ENCODE data around the gene KIAA0825. TPM values are rescaled to one million over a fixed set of nuclear protein-coding genes. Genes with fewer than 3 reads are reported as not detected.
A peak's percentile ranks its signal among the peaks of the same experiment; 100 is the strongest.
"Not testable (repeated sequence)": the region's sequence is repeated elsewhere in the genome, so short reads cannot be mapped to it uniquely, and the experiment has no call there.

The KIAA0825 gene
- total RNA-seq, 1 donor from 2014 or later, result 0.92 TPM

GRCh38 chr5:94157704-94158539 is 460.5 kb downstream of the KIAA0825 start:
- no peak for TF ChIP-seq CTCF (conservative IDR thresholded peaks at IDR 0.05; ENCODE audit: low read depth, low read length)
- no peak for DNase-seq (ENCODE audit: low read depth)
- H3K4me3 ChIP-seq (ENCODE audit: low read depth, low read length), result no peak overlapping the region

GRCh38 chr5:94154672-94155071 is 463.7 kb downstream of the KIAA0825 start:
- no peak overlapping the region for H3K4me3 ChIP-seq (ENCODE audit: low read depth, low read length)
- TF ChIP-seq CTCF (conservative IDR thresholded peaks at IDR 0.05; ENCODE audit: low read depth, low read length), result no peak
- no peak for DNase-seq (ENCODE audit: low read depth)

GRCh38 chr5:94153736-94154450 is 464.5 kb downstream of the KIAA0825 start:
- peak; percentile 51 for DNase-seq (ENCODE audit: low read depth)
- no peak overlapping the region for H3K4me3 ChIP-seq (ENCODE audit: low read depth, low read length)
- TF ChIP-seq CTCF (conservative IDR thresholded peaks at IDR 0.05; ENCODE audit: low read depth, low read length), result no peak

- not testable (repeated sequence) for DNase-seq (ENCODE audit: low read depth); H3K4me3 ChIP-seq (ENCODE audit: low read depth, low read length)
These were observed 474.8 kb downstream of the KIAA0825 start for GRCh38 chr5:94143621-94144020.

- no peak overlapping the region for H3K4me3 ChIP-seq (ENCODE audit: low read depth, low read length)
- TF ChIP-seq CTCF (conservative IDR thresholded peaks at IDR 0.05; ENCODE audit: low read depth, low read length), result no peak
- DNase-seq (ENCODE audit: low read depth), result no peak
These were observed 478.1 kb downstream of the KIAA0825 start for GRCh38 chr5:94140300-94140699.

- DNase-seq (ENCODE audit: low read depth), result no peak
- no peak for TF ChIP-seq CTCF (conservative IDR thresholded peaks at IDR 0.05; ENCODE audit: low read depth, low read length)
- H3K4me3 ChIP-seq (ENCODE audit: low read depth, low read length), result no peak overlapping the region
These were observed 488.3 kb downstream of the KIAA0825 start for GRCh38 chr5:94130077-94130476.

- H3K4me3 ChIP-seq (ENCODE audit: low read depth, low read length), result no peak overlapping the region
- DNase-seq (ENCODE audit: low read depth), result no peak
- no peak for TF ChIP-seq CTCF (conservative IDR thresholded peaks at IDR 0.05; ENCODE audit: low read depth, low read length)
These were observed 493.3 kb downstream of the KIAA0825 start for GRCh38 chr5:94125107-94125506.

GRCh38 chr5:94116317-94116716 is 502.1 kb downstream of the KIAA0825 start:
- H3K4me3 ChIP-seq (ENCODE audit: low read depth, low read length); DNase-seq (ENCODE audit: low read depth): not testable (repeated sequence)

Data from epithelial cell of proximal tubule (primary cell).